DMS 273 treated with DMSO at 0.1 percent for 48 hours (cell line): ENCODE results near the gene EHBP1.

Experiments used
- DNase-seq: peaks from one replicate; lab custom pipeline; 2025; lab: John Stamatoyannopoulos, UW

EHBP1 gene

GRCh38 chr2:62884514-62884913 is 179.0 kb downstream of the EHBP1 start:
- DNase-seq: no peak

GRCh38 chr2:62894966-62895631 is 189.6 kb downstream of the EHBP1 start:
- DNase-seq: no peak

- no peak for DNase-seq
Measured at GRCh38 chr2:62895632-62896009, 190.1 kb downstream of the EHBP1 start.

- no peak for DNase-seq
Measured at GRCh38 chr2:62897187-62897827, 191.8 kb downstream of the EHBP1 start.

GRCh38 chr2:62904344-62904743 is 198.8 kb downstream of the EHBP1 start:
- DNase-seq: no peak

- no peak for DNase-seq
Measured at GRCh38 chr2:62908145-62908544, 202.6 kb downstream of the EHBP1 start.

GRCh38 chr2:62913311-62913710 is 207.8 kb downstream of the EHBP1 start:
- DNase-seq: no peak

- DNase-seq: no peak
Measured at GRCh38 chr2:62919041-62919440, 213.5 kb downstream of the EHBP1 start.

GRCh38 chr2:62920070-62920469 is 214.6 kb downstream of the EHBP1 start:
- DNase-seq: no peak

GRCh38 chr2:62923242-62923641 is 217.7 kb downstream of the EHBP1 start:
- no peak for DNase-seq

- no peak for DNase-seq
Measured at GRCh38 chr2:62923881-62924280, 218.4 kb downstream of the EHBP1 start.

- no peak for DNase-seq
Measured at GRCh38 chr2:62928015-62928414, 222.5 kb downstream of the EHBP1 start.

GRCh38 chr2:62931536-62931935 is 226.0 kb downstream of the EHBP1 start:
- no peak for DNase-seq

GRCh38 chr2:62933398-62933917 is 227.9 kb downstream of the EHBP1 start:
- no peak for DNase-seq

- DNase-seq: no peak
Measured at GRCh38 chr2:62934517-62934916, 229.0 kb downstream of the EHBP1 start.

GRCh38 chr2:62938126-62938525 is 232.6 kb downstream of the EHBP1 start:
- DNase-seq: no peak

- DNase-seq: no peak
Measured at GRCh38 chr2:62939735-62940491, 234.4 kb downstream of the EHBP1 start.

- DNase-seq: no peak
Measured at GRCh38 chr2:62940697-62941096, 235.2 kb downstream of the EHBP1 start.

- no peak for DNase-seq
Measured at GRCh38 chr2:62941413-62941812, 235.9 kb downstream of the EHBP1 start.

- DNase-seq: no peak
Measured at GRCh38 chr2:62944362-62944761, 238.8 kb downstream of the EHBP1 start.

- DNase-seq: no peak
Measured at GRCh38 chr2:62947403-62947802, 241.9 kb downstream of the EHBP1 start.

- peak; percentile 79 for DNase-seq
Measured at GRCh38 chr2:62956651-62957050, 251.1 kb downstream of the EHBP1 start.

GRCh38 chr2:62958206-62958605 is 252.7 kb downstream of the EHBP1 start:
- DNase-seq: no peak
